Keratinocyte (primary cell): ENCODE measurements around the gene PYGB. TPM values are rescaled to one million over a fixed set of nuclear protein-coding genes. Genes with fewer than 3 reads are reported as not detected.

Experiments used
- DNase-seq: peaks from one replicate; pipeline ENCODE4 v3.0.0-alpha.2; 2011; ENCODE audit warnings: low read depth, missing footprints, low spot score
- FAIRE-seq: peaks from 2 replicates; lab custom pipeline; 2011; peaks lifted over from hg19 to GRCh38; lab: Jason Lieb, UNC
- H2AFZ ChIP-seq: 2 replicates; pipeline ENCODE4 v1.6.0; 2012; ENCODE audit warnings: low read length, control low read depth, inconsistent platforms; ENCODE audit not compliant: control insufficient read depth
- H3K27ac ChIP-seq: 2 replicates; pipeline ENCODE4 v1.5.1; 2011; ENCODE audit warnings: low read length; ENCODE audit not compliant: control insufficient read depth, insufficient read depth
- H3K27me3 ChIP-seq: 3 replicates; pipeline ENCODE4 v1.6.0; 2011; ENCODE audit warnings: low read length; ENCODE audit not compliant: control insufficient read depth, insufficient read depth; ENCODE audit errors: extremely low read depth
- H3K36me3 ChIP-seq, 2 experiments: 2 replicates in 1 of 2; 3 replicates in 1 of 2; pipeline ENCODE4 v1.5.1; 2011; ENCODE audit warnings: low read length in 2 of 2, mild to moderate bottlenecking in 1 of 2; ENCODE audit not compliant: control insufficient read depth in 2 of 2, insufficient read depth in 2 of 2; ENCODE audit errors: extremely low read depth in 1 of 2
- H3K4me1 ChIP-seq: 3 replicates; pipeline ENCODE4 v1.5.1; 2011; ENCODE audit warnings: low read length; ENCODE audit not compliant: control insufficient read depth, insufficient read depth; ENCODE audit errors: extremely low read depth
- H3K4me2 ChIP-seq: 3 replicates; pipeline ENCODE4 v1.6.0; 2011; ENCODE audit warnings: low read depth, low read length; ENCODE audit not compliant: control insufficient read depth, insufficient read depth; ENCODE audit errors: extremely low read depth
- H3K4me3 ChIP-seq, 3 experiments: fragments of 200-600 bp in 1 of 3; sonication (generic) in 1 of 3; 2 replicates in 2 of 3; 3 replicates in 1 of 3; pipeline ENCODE4 v1.5.1; 2011 to 2016; ENCODE audit warnings: low read length in 3 of 3, mild to moderate bottlenecking in 3 of 3, control low read depth in 2 of 3, inconsistent platforms in 1 of 3, low read depth in 1 of 3, mixed read lengths in 1 of 3, mixed run types in 1 of 3, moderate library complexity in 1 of 3; ENCODE audit not compliant: control insufficient read depth in 2 of 3, insufficient read depth in 2 of 3; ENCODE audit errors: extremely low read depth in 1 of 3
- H3K79me2 ChIP-seq: 2 replicates; pipeline ENCODE4 v1.6.0; 2012; ENCODE audit warnings: low read length; ENCODE audit not compliant: control insufficient read depth, insufficient read depth
- H3K9ac ChIP-seq: 3 replicates; pipeline ENCODE4 v1.6.0; 2011; ENCODE audit warnings: low read length; ENCODE audit not compliant: control insufficient read depth, insufficient read depth; ENCODE audit errors: extremely low read depth
- H3K9me1 ChIP-seq: 3 replicates; pipeline ENCODE4 v1.6.0; 2011; ENCODE audit warnings: low read length; ENCODE audit not compliant: control insufficient read depth, insufficient read depth; ENCODE audit errors: extremely low read depth
- H3K9me3 ChIP-seq: 2 replicates; pipeline ENCODE4 v1.5.1; 2012; ENCODE audit warnings: low read depth, low read length; ENCODE audit not compliant: control insufficient read depth
- H4K20me1 ChIP-seq: 3 replicates; pipeline ENCODE4 v1.6.0; 2011; ENCODE audit warnings: low read length; ENCODE audit not compliant: control insufficient read depth, insufficient read depth; ENCODE audit errors: extremely low read depth
- CTCF ChIP-seq, 3 experiments: IDR thresholded peaks in 1 of 3; conservative IDR thresholded peaks in 1 of 3; optimal IDR thresholded peaks in 1 of 3; 2 replicates in 2 of 3; 3 replicates in 1 of 3; pipeline versions ENCODE3 to v1.5.1; 2011; ENCODE audit warnings: low read length in 3 of 3, mild to moderate bottlenecking in 3 of 3, moderate library complexity in 2 of 3, control low read depth in 1 of 3, inconsistent platforms in 1 of 3; ENCODE audit not compliant: insufficient read depth in 2 of 3; ENCODE audit errors: extremely low read depth in 1 of 3
- EZH2 ChIP-seq: IDR thresholded peaks from one replicate; pipeline ENCODE4 v1.6.1; 2012; ENCODE audit warnings: inconsistent platforms, mild to moderate bottlenecking, low read length, moderate library complexity
- dilution Hi-C: fragments of 300-500 bp; cut with MboI; formaldehyde crosslinking; loops from one replicate; pipeline ENCODE4 v1.7.0; 2020; ENCODE audit warnings: low sequenced_read_pairs; ENCODE audit not compliant: extremely low pct_ligation_motif_present
- polyA plus RNA-seq, 5 experiments: library from polyadenylated mRNA; depleted of rRNA in 3 of 5; stranded (reverse) in 3 of 5; stranded (forward) in 1 of 5; unstranded in 1 of 5; fragments of >200 nt; gene quantifications; 1 replicate in 1 of 5; 2 replicates in 3 of 5; 3 replicates in 1 of 5; pipeline versions ENCODE4 v1.2.1 to v1.2.3, GENCODE V29; 2011 to 2012; ENCODE audit warnings: missing spikeins in 2 of 5, low read depth in 1 of 5, low replicate concordance in 1 of 5

Gene PYGB
- polyA plus RNA-seq, 1 donor (not counting 4 experiments of a cell fraction or from before 2014, with no cell fraction given): 78.3 TPM

GRCh38 chr20:25304025-25304549 lies 56.2 kb downstream of the PYGB start:
- no peak overlapping the region for H3K9ac ChIP-seq
- H4K20me1 ChIP-seq: no peaks in the 10 kb centered on the region
- H3K9me1 ChIP-seq: no peaks in the 10 kb centered on the region
- H3K4me2 ChIP-seq: no peak overlapping the region
- no peak overlapping the region for H2AFZ ChIP-seq
- H3K4me1 ChIP-seq: peaks cover 16% of the 10 kb centered on the region
- DNase-seq (no peak), FAIRE-seq (no peak)
- dilution Hi-C loops: no loop called here
- H3K27ac ChIP-seq: no peak overlapping the region
- no peaks in the 10 kb centered on the region for H3K9me3 ChIP-seq
- no peak for TF ChIP-seq EZH2
- TF ChIP-seq CTCF (optimal IDR thresholded peaks at IDR 0.05 in 1 of 3, IDR thresholded peaks at IDR 0.05 in 1 of 3, conservative IDR thresholded peaks at IDR 0.05 in 1 of 3; ENCODE audit: extremely low read depth in 1 of 3, insufficient read depth in 2 of 3, low read length in 3 of 3): no peak
- H3K4me3 ChIP-seq: no peak overlapping the region
- no peaks in the 10 kb centered on the region for H3K36me3 ChIP-seq
- no peaks in the 10 kb centered on the region for H3K27me3 ChIP-seq
- H3K79me2 ChIP-seq: no peaks in the 10 kb centered on the region

GRCh38 chr20:25306991-25307903 lies 59.4 kb downstream of the PYGB start:
- Histone ChIP-seq H3K4me2 (no peak overlapping the region), H4K20me1 (no peaks in the 10 kb centered on the region), H3K79me2 (no peaks in the 10 kb centered on the region), H3K36me3 (no peaks in the 10 kb centered on the region), H3K9me1 (no peaks in the 10 kb centered on the region), H3K27me3 (no peaks in the 10 kb centered on the region), H3K27ac (no peak overlapping the region), H2AFZ (no peak overlapping the region), H3K9ac (no peak overlapping the region), H3K4me3 (no peak overlapping the region), H3K9me3 (no peaks in the 10 kb centered on the region), H3K4me1 (peaks cover 20% of the 10 kb centered on the region)
- FAIRE-seq: no peak
- no peak for DNase-seq
- no peak for TF ChIP-seq CTCF (optimal IDR thresholded peaks at IDR 0.05 in 1 of 3, IDR thresholded peaks at IDR 0.05 in 1 of 3, conservative IDR thresholded peaks at IDR 0.05 in 1 of 3; ENCODE audit: extremely low read depth in 1 of 3, insufficient read depth in 2 of 3, low read length in 3 of 3)
- no peak for TF ChIP-seq EZH2
- dilution Hi-C loops: no loop called here
